Neural cell (in vitro differentiated cells): ENCODE data around the gene APP. TPM values are rescaled to one million over a fixed set of nuclear protein-coding genes. Genes with fewer than 3 reads are reported as not detected.

Experiments used
- H2AFZ ChIP-seq: fragments of 200-600, 300-800 bp; sonication (generic), shearing (Covaris generic); 2 replicates; pipeline ENCODE4 v1.6.0; 2014; ENCODE audit warnings: low read depth, mild to moderate bottlenecking, antibody characterized with exemption, low read length, moderate library complexity
- H3F3A ChIP-seq: fragments of 200-600 bp; shearing (Covaris generic); 2 replicates; pipeline ENCODE4 v1.6.1; 2016; ENCODE audit warnings: mild to moderate bottlenecking, moderate library complexity, mixed read lengths, antibody characterized with exemption, low read length; ENCODE audit not compliant: insufficient read depth, poor library complexity, severe bottlenecking
- H3K27ac ChIP-seq: fragments of 200-600, 300-800 bp; sonication (generic), shearing (Covaris generic); 2 replicates; pipeline ENCODE4 v1.5.1; 2014; ENCODE audit warnings: mild to moderate bottlenecking, low read length, moderate library complexity
- H3K27me3 ChIP-seq: fragments of 300-800, 200-600 bp; sonication (generic), shearing (Covaris generic); 2 replicates; pipeline ENCODE4 v1.6.0; 2014; ENCODE audit warnings: mild to moderate bottlenecking, low read depth, low read length, moderate library complexity; ENCODE audit not compliant: insufficient read depth
- H3K36me3 ChIP-seq: fragments of 300-800, 200-600 bp; sonication (generic), shearing (Covaris generic); 2 replicates; pipeline ENCODE4 v1.5.1; 2014; ENCODE audit warnings: mild to moderate bottlenecking, antibody characterized with exemption, low read length, moderate library complexity; ENCODE audit not compliant: insufficient read depth
- H3K4me2 ChIP-seq: fragments of 300-800, 200-600 bp; sonication (generic), shearing (Covaris generic); 2 replicates; pipeline ENCODE4 v1.6.0; 2014; ENCODE audit warnings: mild to moderate bottlenecking, low read length
- H3K4me3 ChIP-seq: fragments of 300-800, 200-600 bp; sonication (generic), shearing (Covaris generic); 2 replicates; pipeline ENCODE4 v1.5.1; 2014; ENCODE audit warnings: mild to moderate bottlenecking, low read length, moderate library complexity
- H3K79me2 ChIP-seq: fragments of 200-600 bp; shearing (Covaris generic); replicated peaks from 2 replicates; pipeline ENCODE4 v1.6.0; 2014; ENCODE audit warnings: mild to moderate bottlenecking, low read length, moderate library complexity; ENCODE audit not compliant: insufficient read depth
- H3K9ac ChIP-seq: fragments of 300-800, 200-600 bp; sonication (generic), shearing (Covaris generic); 2 replicates; pipeline ENCODE4 v1.6.1; 2016; ENCODE audit warnings: mild to moderate bottlenecking, low read length, mixed read lengths
- H3K9me2 ChIP-seq: fragments of 200-600 bp; shearing (Covaris generic); 2 replicates; pipeline ENCODE4 v1.6.1; 2016; ENCODE audit warnings: mild to moderate bottlenecking, low read length, mixed read lengths; ENCODE audit not compliant: insufficient read depth
- H3K9me3 ChIP-seq: fragments of 200-600, 300-800 bp; sonication (generic), shearing (Covaris generic); 2 replicates; pipeline ENCODE4 v1.6.1; 2016; ENCODE audit warnings: mild to moderate bottlenecking, mixed run types, low read length, moderate library complexity, mixed read lengths
- H4K20me1 ChIP-seq: fragments of 200-600 bp; shearing (Covaris generic); 2 replicates; pipeline ENCODE4 v1.6.1; 2016; ENCODE audit warnings: mild to moderate bottlenecking, mixed run types; ENCODE audit not compliant: insufficient read depth
- CTCF ChIP-seq: fragments of 450-650 bp; IDR thresholded peaks from 2 replicates; pipeline ENCODE4 v1.5.1; 2014; ENCODE audit warnings: antibody characterized with exemption, mild to moderate bottlenecking, moderate library complexity; ENCODE audit not compliant: poor library complexity, severe bottlenecking
- EP300 ChIP-seq: fragments of 450-650 bp; conservative IDR thresholded peaks from 2 replicates; pipeline ENCODE4 v1.6.1; 2014; ENCODE audit warnings: antibody characterized with exemption, mild to moderate bottlenecking, moderate library complexity; ENCODE audit not compliant: poor library complexity, severe bottlenecking
- EZH2 ChIP-seq: fragments of 200-600, 300-800 bp; shearing (Covaris generic), sonication (generic); IDR thresholded peaks from 2 replicates; pipeline ENCODE4 v1.6.1; 2014; ENCODE audit warnings: antibody characterized with exemption, low read length, borderline replicate concordance, mild to moderate bottlenecking; ENCODE audit not compliant: insufficient read depth, poor library complexity, severe bottlenecking
- MXI1 ChIP-seq: fragments of 450-650 bp; conservative IDR thresholded peaks from 2 replicates; pipeline ENCODE4 v1.6.1; 2014; ENCODE audit warnings: antibody characterized with exemption, mild to moderate bottlenecking; ENCODE audit not compliant: poor library complexity, severe bottlenecking
- POLR2AphosphoS5 ChIP-seq: IDR thresholded peaks from 2 replicates; pipeline ENCODE4 v1.6.1; 2012
- RAD21 ChIP-seq: fragments of 450-650 bp; conservative IDR thresholded peaks from 2 replicates; pipeline ENCODE4 v1.6.1; 2014; ENCODE audit warnings: antibody characterized with exemption, mild to moderate bottlenecking, moderate library complexity
- REST ChIP-seq: IDR thresholded peaks from 2 replicates; pipeline ENCODE4 v1.6.1; 2012; ENCODE audit warnings: borderline replicate concordance
- SMC3 ChIP-seq: fragments of 450-650 bp; conservative IDR thresholded peaks from 2 replicates; pipeline ENCODE4 v1.6.1; 2014; ENCODE audit warnings: antibody characterized with exemption, mild to moderate bottlenecking, moderate library complexity; ENCODE audit not compliant: poor library complexity
- TAF1 ChIP-seq: IDR thresholded peaks from 2 replicates; pipeline ENCODE4 v1.6.1; 2012; ENCODE audit warnings: low read depth
- polyA plus RNA-seq: library from polyadenylated mRNA; depleted of rRNA; stranded (reverse); fragments of >200 nt; gene quantifications from 2 replicates; pipeline ENCODE4 v1.2.3, GENCODE V29; 2014

The APP gene
- polyA plus RNA-seq, 1 donor from 2014 or later = 470 TPM

GRCh38 chr21:25967901-25968438, 202.6 kb downstream of the APP start:
- Histone ChIP-seq H3K4me3 (no peak overlapping the region), H3K9ac (no peak overlapping the region), H3K9me2 (no peaks in the 10 kb centered on the region), H3K79me2 (no peaks in the 10 kb centered on the region), H4K20me1 (no peaks in the 10 kb centered on the region), H3K27me3 (no peaks in the 10 kb centered on the region), H3K9me3 (no peaks in the 10 kb centered on the region), H3K36me3 (peaks cover 5% of the 10 kb centered on the region), H3K4me2 (no peak overlapping the region), H3F3A (no peaks in the 10 kb centered on the region), H3K27ac (no peak overlapping the region), H2AFZ (no peak overlapping the region)
- TF ChIP-seq RAD21 (no peak), SMC3 (no peak), POLR2AphosphoS5 (no peak), REST (no peak)

GRCh38 chr21:25967181-25967900, 203.2 kb downstream of the APP start:
- peaks cover 5% of the 10 kb centered on the region for H3K36me3 ChIP-seq
- no peaks in the 10 kb centered on the region for H3K79me2 ChIP-seq
- H3K9ac ChIP-seq = no peak overlapping the region
- no peaks in the 10 kb centered on the region for H3K27me3 ChIP-seq
- no peak overlapping the region for H3K27ac ChIP-seq
- H3K4me3 ChIP-seq = no peak overlapping the region
- H2AFZ ChIP-seq = no peak overlapping the region
- H3K4me2 ChIP-seq = no peak overlapping the region
- H3K9me2 ChIP-seq = no peaks in the 10 kb centered on the region
- TF ChIP-seq SMC3 (no peak), CTCF (no peak), EP300 (no peak), POLR2AphosphoS5 (no peak), RAD21 (no peak), EZH2 (no peak), TAF1 (no peak), MXI1 (no peak), REST (no peak)
- H3F3A ChIP-seq = no peaks in the 10 kb centered on the region
- H4K20me1 ChIP-seq = no peaks in the 10 kb centered on the region
- no peaks in the 10 kb centered on the region for H3K9me3 ChIP-seq
